IMR-90 (cell line): ENCODE measurements around the gene SUPV3L1. TPM values are rescaled to one million over a fixed set of nuclear protein-coding genes. Genes with fewer than 3 reads are reported as not detected.

Experiments used
- ATAC-seq: fragments of 200-7000 bp; cut with Tn5 transposase; 2 replicates; pipeline ENCODE4 v1.9.1; 2020; ENCODE audit warnings: low read depth, mild to moderate bottlenecking, moderate library complexity
- BruUV-seq: library from RNA; stranded (reverse); fragments of 400-500 nt; replicated peaks from 2 replicates; lab custom pipeline; 2021; lab: Mats Ljungman, UMichigan
- CTCF ChIA-PET: fragments of 300-600 bp; formaldehyde crosslinking; extraction: SDS; loops from one replicate; lab custom pipeline; 2021; ENCODE audit warnings: antibody characterized with exemption; lab: Yijun Ruan, JAX
- POLR2A ChIA-PET: fragments of 300-600 bp; sonication (Branson Sonifier 250); formaldehyde crosslinking; loops from one replicate; lab custom pipeline; 2022; ENCODE audit warnings: antibody characterized with exemption; ENCODE audit not compliant: unreplicated experiment; lab: Charles Lee
- DNase-seq: peaks from one replicate; pipeline ENCODE4 v3.0.0; 2013
- H2AFZ ChIP-seq: replicated peaks from 2 replicates; pipeline ENCODE3; 2013; ENCODE audit warnings: low read length, mild to moderate bottlenecking; ENCODE audit not compliant: poor library complexity
- H2AK5ac ChIP-seq: 2 replicates; pipeline ENCODE4 v1.6.1; 2013; ENCODE audit warnings: low read depth, low read length, inconsistent platforms
- H2AK9ac ChIP-seq: replicated peaks from 2 replicates; pipeline ENCODE3; 2013; ENCODE audit warnings: mild to moderate bottlenecking, low read depth, low read length, moderate library complexity; ENCODE audit not compliant: poor library complexity
- H2BK120ac ChIP-seq: 2 replicates; pipeline ENCODE4 v1.6.1; 2013; ENCODE audit warnings: low read depth, low read length, inconsistent platforms
- H2BK15ac ChIP-seq: 3 replicates; pipeline ENCODE4 v1.6.1; 2013; ENCODE audit warnings: low read depth, low read length, inconsistent platforms
- H2BK20ac ChIP-seq: 2 replicates; pipeline ENCODE4 v1.6.1; 2013; ENCODE audit warnings: low read depth, mild to moderate bottlenecking, inconsistent platforms, low read length, moderate library complexity
- H2BK5ac ChIP-seq: 2 replicates; pipeline ENCODE4 v1.6.1; 2013; ENCODE audit warnings: mild to moderate bottlenecking, low read depth, low read length, inconsistent platforms; ENCODE audit not compliant: poor library complexity, severe bottlenecking
- H3K14ac ChIP-seq: replicated peaks from 2 replicates; pipeline ENCODE4 v1.6.1; 2013; ENCODE audit warnings: low read depth, low read length, inconsistent platforms
- H3K18ac ChIP-seq: 2 replicates; pipeline ENCODE4 v1.6.1; 2013; ENCODE audit warnings: low read depth, low read length, control low read depth
- H3K23ac ChIP-seq: 2 replicates; pipeline ENCODE4 v1.6.1; 2013; ENCODE audit warnings: low read depth, low read length, inconsistent platforms
- H3K27ac ChIP-seq: 2 replicates; pipeline ENCODE4 v1.5.1; 2013; ENCODE audit warnings: mild to moderate bottlenecking, control low read depth, low read length; ENCODE audit not compliant: insufficient read depth
- H3K27me3 ChIP-seq: 2 replicates; pipeline ENCODE4 v1.6.1; 2013; ENCODE audit warnings: low read length; ENCODE audit not compliant: control insufficient read depth, insufficient read depth
- H3K36me3 ChIP-seq: 2 replicates; pipeline ENCODE4 v1.6.1; 2013; ENCODE audit warnings: low read length, mixed read lengths; ENCODE audit not compliant: control insufficient read depth, insufficient read depth
- H3K4ac ChIP-seq: 2 replicates; pipeline ENCODE4 v1.6.1; 2013; ENCODE audit warnings: low read depth, low read length, inconsistent platforms
- H3K4me1 ChIP-seq: 2 replicates; pipeline ENCODE4 v1.6.1; 2013; ENCODE audit warnings: low read length, mixed read lengths; ENCODE audit not compliant: control insufficient read depth, insufficient read depth
- H3K4me2 ChIP-seq: 2 replicates; pipeline ENCODE4 v1.6.1; 2013; ENCODE audit warnings: low read depth, mild to moderate bottlenecking, control low read depth, low read length, moderate library complexity
- H3K4me3 ChIP-seq: 2 replicates; pipeline ENCODE4 v1.5.1; 2013; ENCODE audit warnings: low read depth, mild to moderate bottlenecking, control low read depth, low read length, moderate library complexity; ENCODE audit not compliant: insufficient read depth
- H3K56ac ChIP-seq: 2 replicates; pipeline ENCODE4 v1.6.1; 2013; ENCODE audit warnings: low read length, inconsistent platforms; ENCODE audit not compliant: insufficient read depth; ENCODE audit errors: extremely low read depth
- H3K79me1 ChIP-seq, 2 experiments: 2 replicates each; pipeline ENCODE4 v1.6.1; 2013; ENCODE audit warnings: low read length in 2 of 2, inconsistent platforms in 1 of 2, low read depth in 1 of 2
- H3K9ac ChIP-seq: 2 replicates; pipeline ENCODE4 v1.6.1; 2013; ENCODE audit warnings: low read depth, low read length, control low read depth
- H3K9me1 ChIP-seq: 2 replicates; pipeline ENCODE4 v1.6.1; 2013; ENCODE audit warnings: low read length, inconsistent platforms; ENCODE audit not compliant: insufficient read depth
- H3K9me3 ChIP-seq: 2 replicates; pipeline ENCODE4 v1.6.1; 2013; ENCODE audit warnings: low read length; ENCODE audit not compliant: control insufficient read depth, insufficient read depth
- H4K20me1 ChIP-seq: 2 replicates; pipeline ENCODE4 v1.6.1; 2013; ENCODE audit warnings: low read length, inconsistent platforms; ENCODE audit not compliant: insufficient read depth
- H4K5ac ChIP-seq: 2 replicates; pipeline ENCODE4 v1.6.1; 2013; ENCODE audit warnings: mild to moderate bottlenecking, low read depth, low read length, control low read depth
- H4K8ac ChIP-seq, 2 experiments: 2 replicates each; pipeline ENCODE4 v1.6.1; 2013; ENCODE audit warnings: low read depth in 2 of 2, low read length in 2 of 2, control low read depth in 1 of 2, inconsistent platforms in 1 of 2
- H4K91ac ChIP-seq: 2 replicates; pipeline ENCODE4 v1.6.1; 2013; ENCODE audit warnings: low read depth, low read length, inconsistent platforms; ENCODE audit not compliant: insufficient read depth
- BHLHE40 ChIP-seq: fragments of 150-350 bp; IDR thresholded peaks from 2 replicates; pipeline ENCODE4 v1.6.1; 2016; ENCODE audit warnings: mild to moderate bottlenecking, low read depth, low read length
- CEBPB ChIP-seq: IDR thresholded peaks from 2 replicates; pipeline ENCODE4 v1.6.1; 2012; ENCODE audit warnings: low read depth, low read length, improper control_type of control experiment
- CHD1 ChIP-seq: IDR thresholded peaks from 2 replicates; pipeline ENCODE4 v1.6.1; 2012; ENCODE audit warnings: low read depth, low read length, improper control_type of control experiment
- CTCF ChIP-seq: conservative IDR thresholded peaks from 2 replicates; pipeline ENCODE4 v1.5.1; 2012; ENCODE audit warnings: mild to moderate bottlenecking, low read depth, low read length, improper control_type of control experiment
- ELK1 ChIP-seq: fragments of 150-350 bp; IDR thresholded peaks from 2 replicates; pipeline ENCODE4 v1.6.1; 2016; ENCODE audit warnings: low read depth, mild to moderate bottlenecking, low read length, moderate library complexity, borderline replicate concordance
- FOS ChIP-seq: fragments of 150-350 bp; IDR thresholded peaks from 2 replicates; pipeline ENCODE4 v1.6.1; 2016; ENCODE audit warnings: low read depth, low read length
- MAFK ChIP-seq: IDR thresholded peaks from 2 replicates; pipeline ENCODE4 v1.6.1; 2012; ENCODE audit warnings: low read depth, low read length, improper control_type of control experiment
- MAZ ChIP-seq: IDR thresholded peaks from 2 replicates; pipeline ENCODE4 v1.6.1; 2012; ENCODE audit warnings: low read depth, mild to moderate bottlenecking, low read length, improper control_type of control experiment, moderate library complexity, borderline replicate concordance
- MXI1 ChIP-seq: IDR thresholded peaks from 2 replicates; pipeline ENCODE4 v1.6.1; 2012; ENCODE audit warnings: low read depth, mild to moderate bottlenecking, low read length, moderate library complexity, borderline replicate concordance
- NFE2L2 ChIP-seq: fragments of 150-350 bp; IDR thresholded peaks from 2 replicates; pipeline ENCODE4 v1.6.1; 2016; ENCODE audit warnings: low read depth, mild to moderate bottlenecking, low read length
- POLR2A ChIP-seq: IDR thresholded peaks from 2 replicates; pipeline ENCODE4 v1.6.1; 2012; ENCODE audit warnings: mild to moderate bottlenecking, low read depth, low read length
- RAD21 ChIP-seq: IDR thresholded peaks from 2 replicates; pipeline ENCODE4 v1.6.1; 2012; ENCODE audit warnings: low read length, improper control_type of control experiment
- RCOR1 ChIP-seq: IDR thresholded peaks from 2 replicates; pipeline ENCODE4 v1.6.1; 2012; ENCODE audit warnings: mild to moderate bottlenecking, low read length, improper control_type of control experiment; ENCODE audit not compliant: insufficient replicate concordance
- RFX5 ChIP-seq: IDR thresholded peaks from 2 replicates; pipeline ENCODE4 v1.8.0; 2012; ENCODE audit warnings: low read depth, mild to moderate bottlenecking, low read length, moderate library complexity
- SMC3 ChIP-seq: fragments of 150-350 bp; IDR thresholded peaks from 2 replicates; pipeline ENCODE4 v1.6.1; 2016; ENCODE audit warnings: low read depth, mild to moderate bottlenecking, antibody characterized with exemption, low read length, moderate library complexity
- WGBS, 2 experiments: methylation state at CpG; one replicate each; pipeline versions ENCODE4 v1.1.5 to v1.1.7; 2013; ENCODE audit warnings: missing lambda C conversion rate in 2 of 2; ENCODE audit not compliant: insufficient read length in 1 of 2; ENCODE audit errors: extremely low coverage in 2 of 2; 5-methylcytosine and 5-hydroxymethylcytosine counted together
- dilution Hi-C: fragments of 300-500 bp; cut with HindIII; formaldehyde crosslinking; loops from one replicate; pipeline ENCODE4 v1.14.3; 2018; ENCODE audit warnings: low sequenced_read_pairs; ENCODE audit not compliant: unreplicated experiment
- in situ Hi-C: fragments of 300-500 bp; cut with MboI; formaldehyde crosslinking; loops from 3 replicates; pipeline ENCODE4 v1.14.3; 2019; ENCODE audit warnings: low sequenced_read_pairs, inconsistent platforms, mixed read lengths
- intact Hi-C: fragments of 100-400 bp; cut with micrococcal nuclease; formaldehyde crosslinking; loops from 2 replicates; pipeline ENCODE4 v1.10.0; 2022
- polyA plus RNA-seq, 3 experiments: library from polyadenylated mRNA; depleted of rRNA; stranded (reverse); fragments of >200 nt; gene quantifications; 2 replicates each; pipeline ENCODE4 v1.2.3, GENCODE V29; 2012; ENCODE audit warnings: low replicate concordance in 1 of 3
- total RNA-seq: library from RNA; depleted of rRNA; stranded (reverse); fragments of >200 nt; gene quantifications from 2 replicates; pipeline ENCODE4 v1.2.3, GENCODE V29; 2012

Gene SUPV3L1
- total and polyA plus RNA-seq, 2 of the 4 experiments (the other 2 are of a cell fraction): 24.4 to 26.5 TPM

- ATAC-seq: no peak
- intact Hi-C loops: loop anchor here (5.0 kb wide), 1 partner anchor 78 kb away; no protein-coding TSS in a partner anchor
- H3K56ac ChIP-seq: no peak overlapping the region
- no peak overlapping the region for H2BK5ac ChIP-seq
- H4K5ac ChIP-seq: no peak overlapping the region
- no peak overlapping the region for H3K18ac ChIP-seq
- no peak for DNase-seq
- no peak overlapping the region for H4K8ac ChIP-seq
- H2AFZ ChIP-seq: no peak overlapping the region
- no peaks in the 10 kb centered on the region for H3K36me3 ChIP-seq
- H3K4me2 ChIP-seq: no peak overlapping the region
- 33% methylated on average over 1 of the region's 5 CpGs; no CpG with 5 or more reads in 1 of the 2 experiments for WGBS, 2 experiments
- no peaks in the 10 kb centered on the region for H4K20me1 ChIP-seq
- no peak overlapping the region for H2BK20ac ChIP-seq
- H3K4me1 ChIP-seq: no peaks in the 10 kb centered on the region
- H3K14ac ChIP-seq: no peak overlapping the region
- H2AK9ac ChIP-seq: no peak overlapping the region
- no peaks in the 10 kb centered on the region for H3K9me1 ChIP-seq
- H3K9ac ChIP-seq: no peak overlapping the region
- no peak overlapping the region for H2AK5ac ChIP-seq
- H4K91ac ChIP-seq: no peak overlapping the region
- ChIA-PET POLR2A (no interaction called here), CTCF (interaction anchor here (1.1 kb wide), 1 partner anchor 159 kb away, joined by 3 read pairs; no protein-coding TSS in a partner anchor)
- no peak overlapping the region for H3K4me3 ChIP-seq
- in situ Hi-C loops: loop anchor here (10.0 kb wide), 1 partner anchor 266 kb away; no protein-coding TSS in a partner anchor
- peaks cover 8% of the 10 kb centered on the region for H3K27me3 ChIP-seq
- dilution Hi-C loops: no loop called here
- TF ChIP-seq CHD1 (no peak), CTCF (no peak), ELK1 (no peak), POLR2A (no peak), CEBPB (no peak), BHLHE40 (no peak), FOS (no peak), MAFK (no peak), MXI1 (no peak), MAZ (no peak), NFE2L2 (no peak), RCOR1 (no peak), SMC3 (no peak), RAD21 (no peak), RFX5 (no peak)
- no peak overlapping the region for H3K4ac ChIP-seq
- no peak overlapping the region; the same call in 2 of the 3 replicates for H2BK15ac ChIP-seq
- no peaks in the 10 kb centered on the region for H3K9me3 ChIP-seq
- H2BK120ac ChIP-seq: no peak overlapping the region
- no peak overlapping the region for H3K23ac ChIP-seq
- no TSS peak for BruUV-seq
- no peak overlapping the region for H3K27ac ChIP-seq
- no peaks in the 10 kb centered on the region for H3K79me1 ChIP-seq
These were observed 59.1 kb downstream of the SUPV3L1 start for GRCh38 chr10:69239136-69239535.
